DMS53 treated with DMSO at 0.1 percent for 48 hours (cell line): Measurements from ENCODE around the gene CCNB3.

ENCODE experiments used
- DNase-seq: peaks from one replicate; lab custom pipeline; 2025; ENCODE audit not compliant: unreplicated experiment; lab: John Stamatoyannopoulos, UW

CCNB3 gene

GRCh38 chrX:50372966-50373365, 168.4 kb downstream of the CCNB3 start:
- DNase-seq = no peak

GRCh38 chrX:50375481-50376267, 171.1 kb downstream of the CCNB3 start:
- DNase-seq = no peak

DNA sequence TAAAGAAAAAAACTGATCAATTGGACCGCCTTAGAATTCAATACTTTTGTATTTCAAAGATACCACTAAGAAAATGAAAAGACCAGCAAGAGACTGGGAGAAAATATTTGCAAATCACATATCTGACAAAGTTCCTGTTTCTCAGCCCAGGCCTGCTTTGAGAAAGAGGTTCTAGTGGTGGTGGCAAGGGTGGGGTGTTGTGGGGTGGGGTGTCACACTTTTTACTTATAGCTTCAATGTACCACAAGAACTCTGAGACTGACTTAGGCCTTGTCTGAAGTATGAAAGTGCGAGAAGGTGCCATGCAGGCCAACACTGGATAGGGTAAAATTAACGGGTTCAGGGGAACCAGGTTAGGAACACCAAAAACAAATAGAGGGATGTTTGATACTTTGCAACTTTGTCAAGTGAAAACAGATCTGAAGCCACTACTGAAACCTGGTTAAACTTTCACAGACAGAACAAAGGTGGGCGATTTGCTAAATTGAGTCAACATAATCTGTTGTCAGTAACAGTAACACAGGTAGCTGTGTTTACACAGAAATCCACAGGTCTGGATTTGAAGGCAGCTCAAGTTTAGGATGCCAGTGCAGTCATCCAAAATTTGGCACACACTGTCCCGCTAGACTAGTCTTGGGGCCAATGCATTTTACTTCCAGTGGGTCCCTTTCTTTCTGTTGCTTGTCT, 177.3 kb downstream of the CCNB3 start:
- no peak for DNase-seq

DNA sequence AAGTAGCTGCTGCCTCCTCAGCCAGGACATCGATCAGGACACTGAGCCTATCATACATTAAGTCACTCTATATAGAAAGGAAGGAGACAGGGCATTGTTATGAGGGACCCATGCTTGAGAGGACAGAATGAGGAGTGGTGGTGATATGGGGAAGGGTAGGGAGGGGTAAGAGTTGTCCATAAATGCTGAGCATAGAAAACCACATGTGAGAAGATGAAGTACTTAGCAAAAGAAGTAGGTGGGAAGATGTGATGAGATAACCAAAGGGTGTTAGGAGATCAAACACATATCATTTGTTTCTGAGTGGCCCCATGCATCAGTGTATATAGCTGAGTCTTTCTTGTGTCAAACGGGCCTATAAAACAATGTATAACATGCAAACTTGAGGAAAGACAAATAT, 182.0 kb downstream of the CCNB3 start:
- DNase-seq = no peak

DNA sequence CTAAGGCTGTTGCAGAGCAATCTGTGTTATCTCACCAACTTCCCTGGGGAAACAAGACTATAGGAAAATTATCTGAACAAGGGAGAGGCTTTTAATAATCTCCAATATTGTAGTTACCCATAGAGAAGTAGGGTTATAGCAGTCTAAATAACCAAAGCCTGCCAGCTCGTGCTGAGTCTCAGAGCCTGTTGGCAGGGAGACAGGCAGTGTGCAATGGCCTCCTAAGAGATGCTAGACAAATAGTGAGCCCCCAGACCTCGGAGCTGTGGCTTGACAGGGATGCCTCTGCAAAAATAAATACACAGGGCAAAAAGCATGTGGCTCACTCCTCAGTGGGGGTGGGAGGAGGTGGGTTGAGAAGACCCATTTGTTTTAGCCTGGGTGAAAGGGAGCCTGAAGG, 189.3 kb downstream of the CCNB3 start:
- no peak for DNase-seq
